H9 (cell line): ENCODE data around the gene DMRT3. TPM values are rescaled to one million over a fixed set of nuclear protein-coding genes. Genes with fewer than 3 reads are reported as not detected.

ENCODE experiments used
- DNase-seq: peaks from one replicate; pipeline ENCODE4 v3.0.0-alpha.2; 2017
- H2AFZ ChIP-seq: one replicate; pipeline ENCODE4 v1.6.1; 2013; ENCODE audit warnings: mild to moderate bottlenecking, low read length, control low read depth, moderate library complexity
- H2AK5ac ChIP-seq: 2 replicates; pipeline ENCODE4 v1.6.1; 2013; ENCODE audit warnings: low read length, control low read depth, mixed read lengths; ENCODE audit not compliant: insufficient read length
- H2BK120ac ChIP-seq: one replicate; pipeline ENCODE4 v1.6.1; 2013; ENCODE audit warnings: low read depth, mild to moderate bottlenecking, low read length, control low read depth, inconsistent platforms; ENCODE audit not compliant: poor library complexity, severe bottlenecking
- H2BK12ac ChIP-seq: 2 replicates; pipeline ENCODE4 v1.6.1; 2013; ENCODE audit warnings: low read length, control low read depth, mixed read lengths, low read depth; ENCODE audit not compliant: insufficient read length
- H2BK15ac ChIP-seq: 2 replicates; pipeline ENCODE4 v1.6.1; 2013; ENCODE audit warnings: low read depth, low read length, control low read depth
- H2BK20ac ChIP-seq: one replicate; pipeline ENCODE4 v1.6.1; 2013; ENCODE audit warnings: low read depth, mild to moderate bottlenecking, low read length, control low read depth, inconsistent platforms; ENCODE audit not compliant: poor library complexity, severe bottlenecking
- H2BK5ac ChIP-seq: 2 replicates; pipeline ENCODE4 v1.6.1; 2013; ENCODE audit warnings: low read length, control low read depth, mixed read lengths; ENCODE audit not compliant: insufficient read length
- H3K14ac ChIP-seq: 2 replicates; pipeline ENCODE4 v1.6.1; 2013; ENCODE audit warnings: low read length, control low read depth; ENCODE audit not compliant: insufficient read depth
- H3K18ac ChIP-seq: 2 replicates; pipeline ENCODE4 v1.6.1; 2013; ENCODE audit warnings: low read depth, mild to moderate bottlenecking, mixed read lengths, low read length, control low read depth; ENCODE audit not compliant: insufficient read length
- H3K23ac ChIP-seq: 2 replicates; pipeline ENCODE4 v1.6.1; 2013; ENCODE audit warnings: low read length, control low read depth, mixed read lengths, low read depth; ENCODE audit not compliant: insufficient read length
- H3K23me2 ChIP-seq: 2 replicates; pipeline ENCODE4 v1.6.1; 2013; ENCODE audit warnings: low read depth, mild to moderate bottlenecking, mixed read lengths, low read length, control low read depth; ENCODE audit not compliant: insufficient read length, poor library complexity, severe bottlenecking
- H3K27ac ChIP-seq: 2 replicates; pipeline ENCODE4 v1.5.1; 2013; ENCODE audit warnings: low read length, control low read depth, mixed read lengths, low read depth; ENCODE audit not compliant: insufficient read length
- H3K27me3 ChIP-seq: 2 replicates; pipeline ENCODE4 v1.6.1; 2013; ENCODE audit warnings: low read length, control low read depth, inconsistent platforms; ENCODE audit not compliant: insufficient read depth
- H3K4ac ChIP-seq: 2 replicates; pipeline ENCODE4 v1.6.1; 2013; ENCODE audit warnings: low read depth, mild to moderate bottlenecking, control low read depth, inconsistent platforms, low read length, moderate library complexity
- H3K4me1 ChIP-seq: 2 replicates; pipeline ENCODE4 v1.6.1; 2013; ENCODE audit warnings: low read length, control low read depth, inconsistent platforms; ENCODE audit not compliant: insufficient read depth
- H3K4me2 ChIP-seq: 2 replicates; pipeline ENCODE4 v1.6.1; 2013; ENCODE audit warnings: low read length, control low read depth, mixed read lengths; ENCODE audit not compliant: insufficient read length, insufficient read depth
- H3K56ac ChIP-seq: 2 replicates; pipeline ENCODE4 v1.6.1; 2013; ENCODE audit warnings: low read depth, mild to moderate bottlenecking, mixed read lengths, low read length, control low read depth; ENCODE audit not compliant: insufficient read length
- H3K79me1 ChIP-seq: 2 replicates; pipeline ENCODE4 v1.6.1; 2013; ENCODE audit warnings: low read depth, mild to moderate bottlenecking, moderate library complexity, low read length, control low read depth, inconsistent platforms; ENCODE audit not compliant: insufficient read depth, poor library complexity, severe bottlenecking
- H3K79me2 ChIP-seq: 2 replicates; pipeline ENCODE4 v1.6.1; 2013; ENCODE audit warnings: low read length, control low read depth, inconsistent platforms; ENCODE audit not compliant: insufficient read depth
- H3K9ac ChIP-seq: 2 replicates; pipeline ENCODE4 v1.6.1; 2013; ENCODE audit warnings: low read length, control low read depth, mixed read lengths; ENCODE audit not compliant: insufficient read length; ENCODE audit errors: extremely low read depth
- H3K9me3 ChIP-seq: one replicate; pipeline ENCODE4 v1.6.1; 2013; ENCODE audit warnings: low read depth, low read length, inconsistent platforms; ENCODE audit not compliant: control insufficient read depth
- H3T11ph ChIP-seq: one replicate; pipeline ENCODE4 v1.6.1; 2013; ENCODE audit warnings: mild to moderate bottlenecking, low read length, control low read depth, inconsistent platforms
- H4K20me1 ChIP-seq: one replicate; pipeline ENCODE4 v1.6.1; 2013; ENCODE audit not compliant: control insufficient read depth, insufficient read length, insufficient read depth
- H4K5ac ChIP-seq: 2 replicates; pipeline ENCODE4 v1.6.1; 2013; ENCODE audit warnings: low read depth, mild to moderate bottlenecking, mixed read lengths, low read length, control low read depth; ENCODE audit not compliant: insufficient read length
- H4K8ac ChIP-seq: replicated peaks from 2 replicates; pipeline ENCODE4 v1.6.1; 2013; ENCODE audit warnings: low read length, control low read depth, mixed read lengths, low read depth; ENCODE audit not compliant: insufficient read length
- H4K91ac ChIP-seq: 2 replicates; pipeline ENCODE4 v1.6.1; 2013; ENCODE audit warnings: low read depth, mild to moderate bottlenecking, moderate library complexity, mixed read lengths, low read length, control low read depth; ENCODE audit not compliant: insufficient read length
- H3K27ac Mint-ChIP-seq, 3 experiments: 2 replicates in 2 of 3; 3 replicates in 1 of 3; pipeline ENCODE4 v1.8.0; 2020 to 2021; ENCODE audit warnings: mixed read lengths in 3 of 3, mild to moderate bottlenecking in 1 of 3, moderate library complexity in 1 of 3
- H3K27me3 Mint-ChIP-seq: 2 replicates; pipeline ENCODE4 v1.8.0; 2021; ENCODE audit warnings: low read depth, mild to moderate bottlenecking, moderate library complexity, mixed read lengths
- H3K36me3 Mint-ChIP-seq, 3 experiments: 2 replicates in 2 of 3; 3 replicates in 1 of 3; pipeline ENCODE4 v1.8.0; 2020 to 2021; ENCODE audit warnings: low read depth in 3 of 3, mixed read lengths in 3 of 3; ENCODE audit not compliant: insufficient read depth in 1 of 3
- H3K4me1 Mint-ChIP-seq, 2 experiments: 2 replicates each; pipeline ENCODE4 v1.8.0; 2020; ENCODE audit warnings: mixed read lengths in 2 of 2
- H3K4me3 Mint-ChIP-seq, 2 experiments: 2 replicates in 1 of 2; 3 replicates in 1 of 2; pipeline ENCODE4 v1.8.0; 2020 to 2021; ENCODE audit warnings: mild to moderate bottlenecking in 2 of 2, mixed read lengths in 2 of 2, moderate library complexity in 1 of 2
- H3K9me3 Mint-ChIP-seq, 2 experiments: 2 replicates in 1 of 2; 3 replicates in 1 of 2; pipeline ENCODE4 v1.8.0; 2020; ENCODE audit warnings: mild to moderate bottlenecking in 2 of 2, mixed read lengths in 2 of 2, moderate library complexity in 1 of 2
- CTCF ChIP-seq: fragments of 200-600 bp; sonication (generic); conservative IDR thresholded peaks from 3 replicates; pipeline ENCODE4 v1.8.0; 2021; ENCODE audit warnings: antibody characterized with exemption, mild to moderate bottlenecking
- WGBS: extraction: QIAGEN DNeasy Blood & Tissue Kit; methylation state at CpG from one replicate; pipeline ENCODE4 v1.1.7; 2013; ENCODE audit warnings: missing lambda C conversion rate, low lambda C conversion rate, mixed read lengths; ENCODE audit not compliant: insufficient read length; ENCODE audit errors: extremely low coverage; 5-methylcytosine and 5-hydroxymethylcytosine counted together
- total RNA-seq: library from RNA; stranded (reverse); gene quantifications from 2 replicates; pipeline ENCODE4 v1.2.1, GENCODE V29; 2021

DMRT3 gene
- total RNA-seq, 1 experiment from 2014 or later: not detected

DNA sequence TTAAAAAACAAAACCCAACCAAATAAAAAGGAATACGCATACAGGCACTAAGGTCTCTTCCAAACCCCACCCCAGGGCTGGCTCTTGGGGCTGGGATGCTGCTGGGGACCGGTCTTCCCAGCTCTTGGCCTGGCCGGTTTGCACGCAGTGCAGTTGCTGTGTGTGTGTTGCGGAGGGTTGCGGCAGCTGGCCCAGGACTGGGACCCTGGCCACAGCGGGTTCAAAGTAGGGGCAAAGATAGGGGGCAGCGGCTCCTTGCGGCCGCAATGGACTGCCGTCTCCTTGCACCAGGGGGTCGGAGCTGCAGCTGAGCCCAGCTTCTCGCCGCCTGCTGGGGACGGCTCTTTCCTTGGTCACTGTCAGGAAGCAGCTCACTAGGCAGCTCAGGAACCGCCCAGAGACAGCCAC lies 5.0 kb downstream of the DMRT3 start:
- Histone ChIP-seq H2BK5ac (no peak overlapping the region), H3K4ac (no peak overlapping the region), H3K79me1 (no peaks in the 10 kb centered on the region), H3K18ac (no peak overlapping the region), H3K27me3 (peaks cover 55% of the 10 kb centered on the region), H3K56ac (no peak overlapping the region), H3K79me2 (no peaks in the 10 kb centered on the region), H2AK5ac (no peak overlapping the region), H3T11ph (no peak overlapping the region), H4K8ac (no peak overlapping the region), H4K91ac (no peak overlapping the region), H4K5ac (no peak overlapping the region), H3K23ac (no peak overlapping the region), H3K9me3 (no peaks in the 10 kb centered on the region), H3K27ac (no peak overlapping the region), H4K20me1 (peaks cover 3% of the 10 kb centered on the region), H3K14ac (no peak overlapping the region), H2AFZ (no peak overlapping the region), H3K4me2 (no peak overlapping the region), H2BK15ac (no peak overlapping the region), H2BK120ac (no peak overlapping the region), H2BK12ac (no peak overlapping the region), H3K23me2 (peaks cover 4% of the 10 kb centered on the region), H3K4me1 (no peaks in the 10 kb centered on the region), H2BK20ac (no peak overlapping the region), H3K9ac (no peak overlapping the region)
- no peaks in the 10 kb centered on the region for H3K36me3 Mint-ChIP-seq
- no peak overlapping the region for H3K27ac Mint-ChIP-seq
- no CpG with 5 or more reads among the region's 16 CpGs for WGBS
- H3K27me3 Mint-ChIP-seq: peaks cover 95% of the 10 kb centered on the region
- H3K9me3 Mint-ChIP-seq: no peaks in the 10 kb centered on the region; a peak in 3 of 5 replicates
- H3K4me1 Mint-ChIP-seq: peaks cover 9 to 15% of the 10 kb centered on the region in 2 experiments
- H3K4me3 Mint-ChIP-seq: no peak overlapping the region
- peak; percentile 78 for DNase-seq
- TF ChIP-seq CTCF: peak; percentile 58; the same call in 2 of the 3 replicates
